Measurements from ENCODE around the gene MCMBP. TPM values are rescaled to one million over a fixed set of nuclear protein-coding genes. Genes with fewer than 3 reads are reported as not detected.
A peak's percentile ranks its signal among the peaks of the same experiment; 100 is the strongest.
"Not testable (repeated sequence)": the region's sequence is repeated elsewhere in the genome, so short reads cannot be mapped to it uniquely, and the experiment has no call there.

Gene MCMBP
- total and polyA plus RNA-seq, 2 donors (not counting 3 experiments of a cell fraction or from before 2014, with no cell fraction given): 44.8 to 62.5 TPM

DNA sequence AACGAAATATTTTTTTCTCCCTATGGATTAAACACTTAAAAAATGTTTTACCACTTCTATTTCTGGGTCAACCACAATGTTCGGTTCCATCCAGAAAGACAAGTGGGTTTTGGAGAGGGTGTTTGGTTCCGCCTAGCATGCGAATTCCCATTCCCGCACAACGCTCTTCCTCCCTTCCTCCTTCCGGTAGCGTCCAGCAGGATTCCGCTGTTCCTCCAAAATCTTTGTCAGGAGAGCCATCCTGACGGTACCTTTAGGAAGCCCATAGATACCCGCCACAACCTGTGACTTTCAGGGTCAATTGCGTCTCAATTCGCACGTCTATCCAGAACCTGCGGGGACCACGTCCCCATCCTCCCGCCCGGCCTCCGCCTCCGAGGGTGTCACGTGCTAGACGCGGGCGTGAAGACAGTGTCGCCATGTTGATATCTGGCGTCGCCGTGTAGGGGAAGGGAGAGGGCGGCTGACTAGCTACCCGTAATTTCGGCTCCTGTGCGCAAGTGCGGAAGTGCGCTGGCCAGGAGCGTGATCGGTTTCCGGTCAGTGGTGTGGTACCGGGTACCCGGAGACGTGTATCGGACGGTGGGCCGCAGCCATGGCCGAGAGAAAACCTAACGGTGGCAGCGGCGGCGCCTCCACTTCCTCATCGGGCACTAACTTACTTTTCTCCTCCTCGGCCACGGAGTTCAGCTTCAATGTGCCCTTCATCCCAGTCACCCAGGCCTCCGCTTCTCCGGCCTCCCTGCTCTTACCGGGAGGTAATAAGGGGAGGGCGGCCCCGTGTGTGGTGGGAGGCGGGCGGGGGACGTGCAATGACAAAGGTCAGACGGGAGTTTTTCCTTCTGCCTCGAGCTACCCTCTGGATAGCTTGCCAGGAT, 19.8 kb upstream of the MCMBP start, which contains the start of gene SEC23IP:
Gene SEC23IP (plus strand): TSS at position 543 of the 878 bp plus-strand sequence. CDS start 53 bp downstream, at position 596.
- peak within 1 kb of the TSS; percentile 97 for H3K4me2 ChIP-seq (ENCODE audit: insufficient read depth, low read length)
- peak within 1 kb of the TSS; percentile 42 for H3K27ac ChIP-seq (ENCODE audit: insufficient read depth, low read depth, low read length)
- peak within 1 kb of the TSS; percentile 60 for H2AFZ ChIP-seq (ENCODE audit: low read depth, low read length)
- BruUV-seq (replicated peaks): TSS peak; percentile 90
- peaks cover 47% of the 10 kb centered on the region for H3K79me2 ChIP-seq (ENCODE audit: control insufficient read depth, insufficient read depth, low read length)
- no peaks in the 10 kb centered on the region for H3K27me3 ChIP-seq (ENCODE audit: control insufficient read depth in 2 of 2, insufficient read depth in 2 of 2, low read length in 2 of 2)
- intact Hi-C loops (cut with micrococcal nuclease): loop anchor here (1.0 kb wide), 1 partner anchor 19 kb away; no protein-coding TSS in a partner anchor
- no peaks in the 10 kb centered on the region for H3K9me1 ChIP-seq (replicated peaks; ENCODE audit: control insufficient read depth, extremely low read depth, insufficient read depth, low read length)
- TF ChIP-seq MYC (IDR thresholded peaks at IDR 0.05; ENCODE audit: low read depth, low read length): peak; percentile 13
- TF ChIP-seq, protein P1, sequence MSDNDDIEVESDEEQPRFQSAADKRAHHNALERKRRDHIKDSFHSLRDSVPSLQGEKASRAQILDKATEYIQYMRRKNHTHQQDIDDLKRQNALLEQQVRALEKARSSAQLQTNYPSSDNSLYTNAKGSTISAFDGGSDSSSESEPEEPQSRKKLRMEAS (IDR thresholded peaks at IDR 0.05; ENCODE audit: insufficient read depth, insufficient read length): peak; percentile 86
- peak; percentile 95 for TF ChIP-seq POLR2A (IDR thresholded peaks at IDR 0.05; ENCODE audit: low read depth, low read length)
- TF ChIP-seq FOS (IDR thresholded peaks at IDR 0.05; ENCODE audit: borderline replicate concordance, insufficient read depth, low read length): no peak
- TF ChIP-seq POLR2AphosphoS5 (IDR thresholded peaks at IDR 0.05; ENCODE audit: insufficient read depth, low read depth, low read length): peak; percentile 92
- POLR2A ChIA-PET: interaction anchor here (0.8 to 1.0 kb wide), 4 partner anchors 14 to 205 kb away, joined by 3 to 7 read pairs (median 4); partner anchors contain the start of gene MCMBP
- H3K36me3 ChIP-seq (ENCODE audit: control insufficient read depth in 2 of 2, extremely low read depth in 1 of 2, insufficient read depth in 2 of 2, low read length in 2 of 2): peaks cover 0 to 3% of the 10 kb centered on the region in 2 experiments
- H3K4me1 ChIP-seq (ENCODE audit: control insufficient read depth, extremely low read depth, insufficient read depth, low read length): peaks cover 12% of the 10 kb centered on the region
- DNase-seq (ENCODE audit: low read depth, low spot score) (peak; percentile 97), FAIRE-seq (peak; percentile 93)
- CTCF ChIA-PET: interaction anchor here (1.0 to 1.6 kb wide), 6 partner anchors 19 to 284 kb away, joined by 3 to 6 read pairs (median 5); partner anchors contain the start of gene MCMBP
- H3K9ac ChIP-seq (replicated peaks; ENCODE audit: extremely low read depth, insufficient read depth, low read length): peak within 1 kb of the TSS; percentile 71
- no peaks in the 10 kb centered on the region for H3K9me3 ChIP-seq (replicated peaks; ENCODE audit: control insufficient read depth, insufficient read depth, low read length)
- dilution Hi-C loops (cut with MboI; ENCODE audit: extremely low pct_ligation_motif_present, low sequenced_read_pairs): no loop called here
- peak within 1 kb of the TSS; percentile 68 to 85 (median 71) for H3K4me3 ChIP-seq (replicated peaks in 1 of 3; ENCODE audit: insufficient read depth in 1 of 3, low read depth in 1 of 3, low read length in 3 of 3)
- H4K20me1 ChIP-seq (replicated peaks; ENCODE audit: control insufficient read depth, extremely low read depth, insufficient read depth, low read length): peaks cover 2% of the 10 kb centered on the region

DNA sequence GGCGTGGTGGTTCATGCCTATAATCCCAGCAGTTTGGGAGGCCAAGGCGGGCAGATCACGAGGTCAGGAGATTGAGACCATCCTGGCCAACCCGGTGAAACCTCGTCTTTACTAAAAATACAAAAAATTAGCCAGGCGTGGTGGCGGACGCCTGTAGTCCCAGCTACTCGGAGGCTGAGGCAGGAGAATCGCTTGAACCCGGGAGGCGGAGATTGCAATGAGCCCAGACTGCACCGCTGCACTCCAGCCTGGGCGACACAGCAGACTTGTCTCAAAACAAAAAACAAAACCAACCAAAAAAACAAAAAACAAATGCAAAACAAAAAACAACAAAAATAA, 19.2 kb upstream of the MCMBP start:
- H2AFZ ChIP-seq (ENCODE audit: low read depth, low read length); BruUV-seq (replicated peaks); H3K27me3 ChIP-seq (ENCODE audit: control insufficient read depth in 2 of 2, insufficient read depth in 2 of 2, low read length in 2 of 2); dilution Hi-C loops (cut with MboI; ENCODE audit: extremely low pct_ligation_motif_present, low sequenced_read_pairs); DNase-seq (ENCODE audit: low read depth, low spot score); H3K9me1 ChIP-seq (replicated peaks; ENCODE audit: control insufficient read depth, extremely low read depth, insufficient read depth, low read length); FAIRE-seq; H3K9me3 ChIP-seq (replicated peaks; ENCODE audit: control insufficient read depth, insufficient read depth, low read length); H3K36me3 ChIP-seq (ENCODE audit: control insufficient read depth in 2 of 2, extremely low read depth in 1 of 2, insufficient read depth in 2 of 2, low read length in 2 of 2); H4K20me1 ChIP-seq (replicated peaks; ENCODE audit: control insufficient read depth, extremely low read depth, insufficient read depth, low read length): not testable (repeated sequence)
- CTCF ChIA-PET: interaction anchor here (1.0 to 1.6 kb wide), 6 partner anchors 18 to 284 kb away, joined by 3 to 6 read pairs (median 5); partner anchors contain the start of gene MCMBP
- H3K79me2 ChIP-seq (ENCODE audit: control insufficient read depth, insufficient read depth, low read length): peaks cover 41% of the 10 kb centered on the region
- H3K27ac ChIP-seq (ENCODE audit: insufficient read depth, low read depth, low read length): peak overlapping the region; percentile 30
- peak overlapping the region; percentile 71 for H3K9ac ChIP-seq (replicated peaks; ENCODE audit: extremely low read depth, insufficient read depth, low read length)
- intact Hi-C loops (cut with micrococcal nuclease): loop anchor here (1.0 kb wide), 1 partner anchor 19 kb away; no protein-coding TSS in a partner anchor
- POLR2A ChIA-PET: interaction anchor here (0.8 to 1.0 kb wide), 4 partner anchors 14 to 205 kb away, joined by 3 to 7 read pairs (median 4); partner anchors contain the start of gene MCMBP
- peaks cover 12% of the 10 kb centered on the region for H3K4me1 ChIP-seq (ENCODE audit: control insufficient read depth, extremely low read depth, insufficient read depth, low read length)
- H3K4me2 ChIP-seq (ENCODE audit: insufficient read depth, low read length): peak overlapping the region; percentile 68
- H3K4me3 ChIP-seq (replicated peaks in 1 of 3; ENCODE audit: insufficient read depth in 1 of 3, low read depth in 1 of 3, low read length in 3 of 3): peak overlapping the region in 2 of 3 experiments; percentile 71 to 85

DNA sequence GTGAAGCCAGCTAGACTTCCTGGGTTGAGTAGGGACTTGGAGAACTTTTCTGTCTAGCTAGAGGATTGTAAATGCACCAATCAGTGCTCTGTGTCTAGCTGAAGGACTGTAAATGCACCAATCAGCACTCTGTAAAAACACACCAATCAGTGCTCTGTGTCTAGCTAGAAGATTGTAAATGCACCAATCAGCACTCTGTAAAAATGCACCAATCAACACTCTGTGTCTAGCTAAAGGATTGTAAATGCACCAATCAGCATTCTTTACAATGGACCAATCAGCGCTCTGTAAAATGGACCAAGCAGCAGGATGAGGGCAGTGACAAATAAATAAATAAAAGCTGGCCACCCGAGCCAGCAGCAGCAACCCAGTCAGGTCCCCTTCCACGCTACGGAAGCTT, 17.7 kb upstream of the MCMBP start:
- H3K79me2 ChIP-seq (ENCODE audit: control insufficient read depth, insufficient read depth, low read length): peaks cover 26% of the 10 kb centered on the region
- H3K4me2 ChIP-seq (ENCODE audit: insufficient read depth, low read length); H3K4me3 ChIP-seq (replicated peaks in 1 of 3; ENCODE audit: insufficient read depth in 1 of 3, low read depth in 1 of 3, low read length in 3 of 3); POLR2A ChIA-PET; FAIRE-seq; H3K9ac ChIP-seq (replicated peaks; ENCODE audit: extremely low read depth, insufficient read depth, low read length); BruUV-seq (replicated peaks); H4K20me1 ChIP-seq (replicated peaks; ENCODE audit: control insufficient read depth, extremely low read depth, insufficient read depth, low read length); DNase-seq (ENCODE audit: low read depth, low spot score); H3K27me3 ChIP-seq (ENCODE audit: control insufficient read depth in 2 of 2, insufficient read depth in 2 of 2, low read length in 2 of 2); H3K9me1 ChIP-seq (replicated peaks; ENCODE audit: control insufficient read depth, extremely low read depth, insufficient read depth, low read length); dilution Hi-C loops (cut with MboI; ENCODE audit: extremely low pct_ligation_motif_present, low sequenced_read_pairs); H3K27ac ChIP-seq (ENCODE audit: insufficient read depth, low read depth, low read length); H2AFZ ChIP-seq (ENCODE audit: low read depth, low read length); intact Hi-C loops (cut with micrococcal nuclease); H3K36me3 ChIP-seq (ENCODE audit: control insufficient read depth in 2 of 2, extremely low read depth in 1 of 2, insufficient read depth in 2 of 2, low read length in 2 of 2); H3K9me3 ChIP-seq (replicated peaks; ENCODE audit: control insufficient read depth, insufficient read depth, low read length); H3K4me1 ChIP-seq (ENCODE audit: control insufficient read depth, extremely low read depth, insufficient read depth, low read length): not testable (repeated sequence)
- CTCF ChIA-PET: interaction anchor here (1.1 to 1.2 kb wide), 2 partner anchors 17 to 52 kb away, joined by 3 read pairs; partner anchors contain the start of gene MCMBP

Data from endothelial cell of umbilical vein (primary cell).